HUES64 (cell line): ENCODE measurements around the gene MPV17L2.

Experiments used
- H3K27ac ChIP-seq: 2 replicates; pipeline ENCODE4 v1.7.0; 2013; ENCODE audit warnings: low read depth, low read length, inconsistent platforms
- H3K27me3 ChIP-seq: 2 replicates; pipeline ENCODE4 v1.6.1; 2013; ENCODE audit warnings: mild to moderate bottlenecking, low read length; ENCODE audit not compliant: insufficient read depth
- H3K36me3 ChIP-seq: 2 replicates; pipeline ENCODE4 v1.6.1; 2013; ENCODE audit warnings: mild to moderate bottlenecking, low read length; ENCODE audit not compliant: insufficient read depth
- H3K4me1 ChIP-seq: 2 replicates; pipeline ENCODE4 v1.6.1; 2013; ENCODE audit warnings: mild to moderate bottlenecking, low read length, moderate library complexity; ENCODE audit not compliant: insufficient read depth
- H3K4me3 ChIP-seq: 2 replicates; pipeline ENCODE4 v1.5.1; 2013; ENCODE audit warnings: mild to moderate bottlenecking, low read length, moderate library complexity
- H3K9ac ChIP-seq: 2 replicates; pipeline ENCODE4 v1.6.1; 2013; ENCODE audit warnings: mild to moderate bottlenecking, low read depth, low read length
- H3K9me3 ChIP-seq: 2 replicates; pipeline ENCODE4 v1.6.1; 2013; ENCODE audit warnings: low read depth, low read length; ENCODE audit not compliant: insufficient read depth
- WGBS: fragments of 150-250, 120-280 bp; methylation state at CpG from one replicate; pipeline ENCODE4 v1.1.7; 2013; ENCODE audit warnings: missing lambda C conversion rate; 5-methylcytosine and 5-hydroxymethylcytosine counted together

MPV17L2 gene

DNA sequence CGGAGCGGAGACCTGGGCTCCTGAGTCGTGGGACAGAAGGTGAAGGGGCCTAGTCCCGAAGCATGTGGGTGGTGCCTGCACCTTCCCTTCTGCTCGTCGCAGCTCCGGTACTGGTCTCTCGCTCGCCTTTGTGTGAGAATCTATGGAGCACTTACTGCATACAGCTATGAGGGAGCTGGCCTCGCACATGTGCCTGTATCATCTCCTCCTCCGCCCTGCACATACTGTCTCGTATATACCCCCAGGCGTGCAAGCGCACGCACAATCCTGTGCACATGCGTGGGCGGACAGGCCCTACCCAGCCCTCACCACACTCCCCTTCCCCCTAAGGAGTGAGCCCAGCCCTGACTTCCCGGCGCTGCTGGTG is 31.4 kb upstream of the MPV17L2 start:
- H3K4me1 ChIP-seq, result peaks cover 7% of the 10 kb centered on the region
- no peaks in the 10 kb centered on the region for H3K27me3 ChIP-seq
- H3K9ac ChIP-seq, result no peak overlapping the region
- peaks cover 49% of the 10 kb centered on the region for H3K36me3 ChIP-seq
- WGBS, result 75% methylated on average over 19 of the region's 19 CpGs
- H3K9me3 ChIP-seq, result no peaks in the 10 kb centered on the region
- no peak overlapping the region for H3K27ac ChIP-seq
- H3K4me3 ChIP-seq, result peak overlapping the region; percentile 34; the same call in 1 of the 2 replicates

DNA sequence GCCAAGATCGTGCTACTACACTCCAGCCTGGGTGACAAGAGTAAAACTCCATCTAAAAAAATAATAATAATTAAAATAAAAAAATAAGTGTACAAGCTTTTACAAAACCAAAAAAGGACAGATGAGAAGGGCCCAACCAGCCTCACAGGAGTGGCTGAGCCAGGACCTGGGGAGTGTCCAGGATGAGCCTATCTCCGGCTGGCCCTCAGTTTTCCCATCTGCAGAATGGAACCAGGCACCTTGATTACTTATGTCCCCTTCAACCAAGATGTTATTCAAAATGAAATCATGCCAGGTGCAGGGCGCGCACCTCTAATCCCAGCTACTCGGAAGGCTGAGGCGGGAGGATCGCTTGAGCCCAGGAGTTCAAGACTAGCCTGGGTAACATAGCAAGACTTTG is 28.9 kb upstream of the MPV17L2 start:
- Histone ChIP-seq H3K27me3 (no peaks in the 10 kb centered on the region), H3K4me3 (no peak overlapping the region), H3K9ac (no peak overlapping the region), H3K27ac (no peak overlapping the region), H3K4me1 (peaks cover 4% of the 10 kb centered on the region), H3K9me3 (no peaks in the 10 kb centered on the region), H3K36me3 (peaks cover 64% of the 10 kb centered on the region)
- WGBS, result 94% methylated on average over 6 of the region's 7 CpGs

- Histone ChIP-seq H3K4me1 (peaks cover 4% of the 10 kb centered on the region), H3K4me3 (no peak overlapping the region), H3K9me3 (no peaks in the 10 kb centered on the region), H3K27me3 (no peaks in the 10 kb centered on the region), H3K36me3 (peaks cover 74% of the 10 kb centered on the region), H3K9ac (no peak overlapping the region), H3K27ac (no peak overlapping the region)
- 95% methylated on average over 15 of the region's 15 CpGs for WGBS
Observed at GRCh38 chr19:18165794-18166544, 27.0 kb upstream of the MPV17L2 start.

GRCh38 chr19:18167011-18167410 is 26.0 kb upstream of the MPV17L2 start:
- no peaks in the 10 kb centered on the region for H3K4me1 ChIP-seq
- H3K36me3 ChIP-seq, result peaks cover 69% of the 10 kb centered on the region
- no peak overlapping the region for H3K9ac ChIP-seq
- 96% methylated on average over 21 of the region's 21 CpGs for WGBS
- H3K27me3 ChIP-seq, result no peaks in the 10 kb centered on the region
- H3K9me3 ChIP-seq, result no peaks in the 10 kb centered on the region
- no peak overlapping the region for H3K27ac ChIP-seq
- no peak overlapping the region for H3K4me3 ChIP-seq

- Histone ChIP-seq H3K36me3 (peaks cover 58% of the 10 kb centered on the region), H3K27me3 (no peaks in the 10 kb centered on the region), H3K27ac (no peak overlapping the region), H3K4me1 (no peaks in the 10 kb centered on the region), H3K9ac (no peak overlapping the region), H3K9me3 (no peaks in the 10 kb centered on the region), H3K4me3 (no peak overlapping the region)
- 79% methylated on average over 14 of the region's 14 CpGs for WGBS
Observed at GRCh38 chr19:18167975-18168645, 24.9 kb upstream of the MPV17L2 start.

DNA sequence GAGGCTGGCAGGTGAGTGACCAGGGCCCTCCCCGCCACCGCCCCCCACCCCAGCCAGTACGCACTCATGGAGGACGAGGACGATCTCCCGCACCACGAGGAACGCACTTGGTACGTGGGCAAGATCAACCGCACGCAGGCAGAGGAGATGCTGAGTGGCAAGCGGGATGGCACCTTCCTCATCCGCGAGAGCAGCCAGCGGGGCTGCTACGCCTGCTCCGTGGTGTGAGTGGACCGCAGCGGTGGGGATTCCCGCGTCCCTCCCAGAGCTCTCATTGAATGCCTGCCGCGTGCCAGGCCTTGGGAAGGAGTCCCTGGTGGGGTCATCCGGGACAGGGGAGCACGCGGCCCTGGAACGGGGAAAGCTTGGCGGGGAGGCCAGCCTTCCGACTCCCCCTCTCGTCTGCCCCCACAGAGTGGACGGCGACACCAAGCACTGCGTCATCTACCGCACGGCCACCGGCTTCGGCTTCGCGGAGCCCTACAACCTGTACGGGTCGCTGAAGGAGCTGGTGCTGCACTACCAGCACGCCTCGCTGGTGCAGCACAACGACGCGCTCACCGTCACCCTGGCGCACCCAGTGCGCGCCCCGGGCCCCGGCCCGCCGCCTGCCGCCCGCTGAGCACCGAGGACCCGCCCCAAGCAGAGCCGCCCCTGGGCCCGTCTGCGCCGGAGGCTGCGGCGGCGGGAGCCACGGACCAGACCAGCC is 24.2 kb upstream of the MPV17L2 start:
- Histone ChIP-seq H3K27ac (no peak overlapping the region), H3K9ac (no peak overlapping the region), H3K4me1 (no peaks in the 10 kb centered on the region), H3K9me3 (no peaks in the 10 kb centered on the region), H3K27me3 (peaks cover 2% of the 10 kb centered on the region; the same call in 1 of the 2 replicates), H3K4me3 (no peak overlapping the region), H3K36me3 (peaks cover 51% of the 10 kb centered on the region)
- WGBS, result 96% methylated on average over 66 of the region's 66 CpGs

- Histone ChIP-seq H3K4me3 (no peak overlapping the region), H3K27me3 (peaks cover 20% of the 10 kb centered on the region), H3K9me3 (no peaks in the 10 kb centered on the region), H3K36me3 (peaks cover 36% of the 10 kb centered on the region), H3K27ac (no peak overlapping the region), H3K4me1 (no peaks in the 10 kb centered on the region), H3K9ac (no peak overlapping the region)
- 90% methylated on average over 15 of the region's 16 CpGs for WGBS
Observed at GRCh38 chr19:18170714-18171255, 22.2 kb upstream of the MPV17L2 start.

DNA sequence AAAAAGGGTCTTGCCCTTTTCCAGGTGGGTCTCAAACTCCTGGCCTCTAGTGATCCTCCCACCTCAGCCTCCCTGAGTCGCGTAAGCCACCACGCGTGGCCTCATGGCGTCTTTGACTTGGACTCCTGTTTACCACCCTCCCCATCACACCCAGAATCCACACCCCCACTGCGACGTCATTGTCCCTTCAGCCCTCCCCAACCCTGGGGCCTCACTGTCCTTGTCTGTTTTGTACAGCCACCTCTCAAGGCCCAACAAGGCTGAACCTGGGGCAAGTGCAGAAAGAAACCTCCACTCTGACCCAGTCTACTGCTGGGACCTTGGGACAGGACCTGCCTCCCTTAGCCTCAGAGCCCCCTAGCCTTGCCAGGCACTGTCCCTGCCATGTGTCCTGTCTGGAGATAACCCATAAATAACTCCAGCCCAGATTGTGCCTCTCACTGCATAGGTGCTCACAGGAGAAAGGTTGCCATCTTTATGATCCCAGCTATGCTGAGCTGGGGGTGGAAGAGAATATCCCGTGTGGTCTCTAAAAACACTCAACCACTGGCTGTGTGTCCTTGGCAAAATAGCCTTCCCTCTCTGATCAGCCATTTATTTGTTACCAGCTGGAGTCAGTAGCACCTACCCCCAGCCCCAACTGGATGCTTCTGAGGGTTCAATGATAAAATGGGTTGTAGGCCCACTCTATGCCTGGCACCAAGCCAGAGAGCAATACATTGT is 21.3 kb upstream of the MPV17L2 start:
- Histone ChIP-seq H3K4me3 (no peak overlapping the region), H3K9ac (no peak overlapping the region), H3K36me3 (peaks cover 28% of the 10 kb centered on the region), H3K27ac (no peak overlapping the region), H3K4me1 (no peaks in the 10 kb centered on the region), H3K9me3 (no peaks in the 10 kb centered on the region), H3K27me3 (peaks cover 20% of the 10 kb centered on the region)
- 88% methylated on average over 8 of the region's 8 CpGs for WGBS

- no peak overlapping the region for H3K9ac ChIP-seq
- H3K36me3 ChIP-seq, result peaks cover 21% of the 10 kb centered on the region
- H3K27ac ChIP-seq, result no peak overlapping the region
- H3K4me3 ChIP-seq, result no peak overlapping the region
- peaks cover 20% of the 10 kb centered on the region for H3K27me3 ChIP-seq
- 90% methylated on average over 7 of the region's 7 CpGs for WGBS
- H3K4me1 ChIP-seq, result no peaks in the 10 kb centered on the region
- H3K9me3 ChIP-seq, result no peaks in the 10 kb centered on the region
Observed at GRCh38 chr19:18172331-18173053, 20.5 kb upstream of the MPV17L2 start.

GRCh38 chr19:18173054-18173571 is 19.9 kb upstream of the MPV17L2 start:
- Histone ChIP-seq H3K27ac (no peak overlapping the region), H3K4me3 (peak overlapping the region; percentile 61), H3K9ac (no peak overlapping the region), H3K36me3 (peaks cover 15% of the 10 kb centered on the region), H3K27me3 (peaks cover 20% of the 10 kb centered on the region), H3K9me3 (no peaks in the 10 kb centered on the region), H3K4me1 (no peaks in the 10 kb centered on the region)
- WGBS, result 81% methylated on average over 18 of the region's 18 CpGs
